Tibial nerve (tissue), 3 donors: ENCODE results near the gene ARPIN.

Source experiments
- POLR2A ChIP-seq, 2 donors: fragments of 450-650 bp; IDR thresholded peaks; one replicate each; pipeline ENCODE4 v1.6.1; 2017; ENCODE audit warnings: antibody characterized with exemption in 2 of 2, mild to moderate bottlenecking in 2 of 2, moderate library complexity in 2 of 2
- TF ChIP-seq, protein P1 (sequence below), 5 experiments: fragments of 200-600 bp in 3 of 5; fragments of 450-650 bp in 2 of 5; sonication (generic) in 3 of 5; IDR thresholded peaks; one replicate each; pipeline ENCODE4 v1.5.1; 2016 to 2019; ENCODE audit warnings: antibody characterized with exemption in 5 of 5, mild to moderate bottlenecking in 3 of 5, moderate library complexity in 2 of 5

DNA sequence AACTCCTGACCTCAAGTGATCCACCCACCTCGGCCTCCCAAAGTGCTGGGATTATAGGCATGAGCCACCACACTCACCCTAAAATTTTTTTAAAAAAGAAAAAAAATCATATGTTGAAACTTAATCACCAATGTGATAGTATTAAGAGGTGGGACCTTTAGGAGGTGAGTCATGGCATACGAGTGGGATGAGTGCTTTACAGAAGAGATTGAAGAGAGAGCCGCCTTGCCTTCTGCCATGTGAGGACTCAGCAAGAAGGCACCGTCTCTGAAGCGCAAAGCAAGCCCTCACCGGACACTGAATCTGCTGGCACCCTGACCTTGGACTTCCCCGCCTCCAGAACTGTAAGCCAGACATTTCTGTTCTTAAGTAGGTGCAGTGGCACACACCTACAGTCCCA lies 5.5 kb downstream of the ARPIN start:
- TF ChIP-seq, protein P1, sequence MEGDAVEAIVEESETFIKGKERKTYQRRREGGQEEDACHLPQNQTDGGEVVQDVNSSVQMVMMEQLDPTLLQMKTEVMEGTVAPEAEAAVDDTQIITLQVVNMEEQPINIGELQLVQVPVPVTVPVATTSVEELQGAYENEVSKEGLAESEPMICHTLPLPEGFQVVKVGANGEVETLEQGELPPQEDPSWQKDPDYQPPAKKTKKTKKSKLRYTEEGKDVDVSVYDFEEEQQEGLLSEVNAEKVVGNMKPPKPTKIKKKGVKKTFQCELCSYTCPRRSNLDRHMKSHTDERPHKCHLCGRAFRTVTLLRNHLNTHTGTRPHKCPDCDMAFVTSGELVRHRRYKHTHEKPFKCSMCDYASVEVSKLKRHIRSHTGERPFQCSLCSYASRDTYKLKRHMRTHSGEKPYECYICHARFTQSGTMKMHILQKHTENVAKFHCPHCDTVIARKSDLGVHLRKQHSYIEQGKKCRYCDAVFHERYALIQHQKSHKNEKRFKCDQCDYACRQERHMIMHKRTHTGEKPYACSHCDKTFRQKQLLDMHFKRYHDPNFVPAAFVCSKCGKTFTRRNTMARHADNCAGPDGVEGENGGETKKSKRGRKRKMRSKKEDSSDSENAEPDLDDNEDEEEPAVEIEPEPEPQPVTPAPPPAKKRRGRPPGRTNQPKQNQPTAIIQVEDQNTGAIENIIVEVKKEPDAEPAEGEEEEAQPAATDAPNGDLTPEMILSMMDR (IDR thresholded peaks at IDR 0.05), result no peak
- no peak for TF ChIP-seq POLR2A (IDR thresholded peaks at IDR 0.05)
